ENCODE data around the gene DDO.

The DDO gene

GRCh38 chr6:110419028-110419739 is 3.8 kb upstream of the DDO start:
- no peak for DNase-seq

- no peak for DNase-seq
Measured at GRCh38 chr6:110418594-110418993, 3.2 kb upstream of the DDO start.

- DNase-seq, result no peak
Measured at GRCh38 chr6:110414669-110415068, 706 bp downstream of the DDO start.

- DNase-seq, result no peak
Measured at GRCh38 chr6:110412360-110412759, 3.0 kb downstream of the DDO start.

GRCh38 chr6:110410511-110410910 is 4.9 kb downstream of the DDO start:
- DNase-seq, result no peak

GRCh38 chr6:110409794-110410193 is 5.6 kb downstream of the DDO start:
- no peak for DNase-seq

GRCh38 chr6:110408901-110409300 is 6.5 kb downstream of the DDO start:
- DNase-seq, result no peak

GRCh38 chr6:110404607-110405006 is 10.8 kb downstream of the DDO start:
- no peak for DNase-seq

GRCh38 chr6:110401585-110402176 is 13.7 kb downstream of the DDO start:
- no peak for DNase-seq

- DNase-seq, result no peak
Measured at GRCh38 chr6:110400208-110400607, 15.2 kb downstream of the DDO start.

GRCh38 chr6:110399219-110400071 is 15.9 kb downstream of the DDO start:
- no peak for DNase-seq

GRCh38 chr6:110398778-110399177 is 16.6 kb downstream of the DDO start:
- no peak for DNase-seq

GRCh38 chr6:110395221-110395620 is 20.2 kb downstream of the DDO start:
- DNase-seq, result no peak

- DNase-seq, result no peak
Measured at GRCh38 chr6:110394409-110394808, 21.0 kb downstream of the DDO start.

GRCh38 chr6:110392727-110393126 is 22.6 kb downstream of the DDO start:
- DNase-seq, result no peak

GRCh38 chr6:110390404-110390803 is 25.0 kb downstream of the DDO start:
- DNase-seq, result no peak

GRCh38 chr6:110389689-110390382 is 25.5 kb downstream of the DDO start:
- no peak for DNase-seq

- DNase-seq, result no peak
Measured at GRCh38 chr6:110387986-110388385, 27.4 kb downstream of the DDO start.

GRCh38 chr6:110385458-110385863 is 29.9 kb downstream of the DDO start:
- no peak for DNase-seq

- DNase-seq, result no peak
Measured at GRCh38 chr6:110378552-110378951, 36.8 kb downstream of the DDO start.

GRCh38 chr6:110369066-110369465 is 46.3 kb downstream of the DDO start:
- DNase-seq, result no peak

- no peak for DNase-seq
Measured at GRCh38 chr6:110368284-110368683, 47.1 kb downstream of the DDO start.

- DNase-seq, result no peak
Measured at GRCh38 chr6:110367825-110368224, 47.5 kb downstream of the DDO start.

All from NK-92 treated with Interleukin-12 subunit alpha and Interleukin-12 subunit beta, amount 100 ng/mL, for 24 hours (cell line).